OCI-LY3 (cell line): ENCODE data around the gene PNMA6F.

Experiments used
- H2AFZ ChIP-seq: fragments of 200-600, 300-600 bp; shearing (Covaris generic); 2 replicates; pipeline ENCODE4 v1.6.0; 2014; ENCODE audit warnings: antibody characterized with exemption, low read depth, low read length
- H3K27ac ChIP-seq: fragments of 200-600, 300-600 bp; sonication (generic); 2 replicates; pipeline ENCODE4 v1.5.1; 2014; ENCODE audit warnings: mild to moderate bottlenecking, low read length, moderate library complexity, mixed read lengths
- H3K27me3 ChIP-seq: fragments of 200-600, 300-600 bp; sonication (generic); 2 replicates; pipeline ENCODE4 v1.6.1; 2014; ENCODE audit warnings: low read depth, low read length, mixed read lengths
- H3K36me3 ChIP-seq: fragments of 200-600, 300-600 bp; sonication (generic); replicated peaks from 2 replicates; pipeline ENCODE3; 2014; ENCODE audit warnings: low read depth, low read length, mixed read lengths
- H3K4me1 ChIP-seq: fragments of 300-600, 200-600 bp; sonication (generic); 2 replicates; pipeline ENCODE4 v1.6.1; 2014; ENCODE audit warnings: low read length, mixed read lengths
- H3K4me2 ChIP-seq: fragments of 200-600, 300-600 bp; sonication (generic); 2 replicates; pipeline ENCODE4 v1.6.1; 2014; ENCODE audit warnings: low read length, mixed read lengths
- H3K4me3 ChIP-seq: fragments of 300-600, 200-600 bp; sonication (generic); 2 replicates; pipeline ENCODE4 v1.5.1; 2014; ENCODE audit warnings: antibody characterized with exemption, mild to moderate bottlenecking, low read length, moderate library complexity
- H3K79me2 ChIP-seq: fragments of 300-600, 200-600 bp; shearing (Covaris generic); 2 replicates; pipeline ENCODE4 v1.6.1; 2014; ENCODE audit warnings: mild to moderate bottlenecking, low read length, mixed read lengths
- H3K9ac ChIP-seq: fragments of 300-600, 200-600 bp; shearing (Covaris generic); 2 replicates; pipeline ENCODE4 v1.6.0; 2014; ENCODE audit warnings: mild to moderate bottlenecking, low read length, moderate library complexity
- H3K9me3 ChIP-seq: fragments of 200-600, 300-600 bp; shearing (Covaris generic); 2 replicates; pipeline ENCODE4 v1.6.1; 2014; ENCODE audit warnings: low read length, mixed read lengths; ENCODE audit not compliant: insufficient read depth
- H4K20me1 ChIP-seq: fragments of 200-600, 300-600 bp; sonication (generic); 2 replicates; pipeline ENCODE4 v1.6.1; 2016; ENCODE audit warnings: low read length, mixed read lengths; ENCODE audit not compliant: insufficient read depth
- EZH2phosphoT487 ChIP-seq: fragments of 200-600 bp; shearing (Covaris generic); IDR thresholded peaks from 2 replicates; pipeline ENCODE4 v1.6.1; 2018; ENCODE audit warnings: antibody characterized with exemption, mixed run types, low read depth
- TF ChIP-seq, protein P1 (sequence below): fragments of 200-600, 300-600 bp; sonication (generic); IDR thresholded peaks from 2 replicates; pipeline ENCODE4 v1.5.1; 2014; ENCODE audit warnings: antibody characterized with exemption, low read length, low read depth

Gene PNMA6F

DNA sequence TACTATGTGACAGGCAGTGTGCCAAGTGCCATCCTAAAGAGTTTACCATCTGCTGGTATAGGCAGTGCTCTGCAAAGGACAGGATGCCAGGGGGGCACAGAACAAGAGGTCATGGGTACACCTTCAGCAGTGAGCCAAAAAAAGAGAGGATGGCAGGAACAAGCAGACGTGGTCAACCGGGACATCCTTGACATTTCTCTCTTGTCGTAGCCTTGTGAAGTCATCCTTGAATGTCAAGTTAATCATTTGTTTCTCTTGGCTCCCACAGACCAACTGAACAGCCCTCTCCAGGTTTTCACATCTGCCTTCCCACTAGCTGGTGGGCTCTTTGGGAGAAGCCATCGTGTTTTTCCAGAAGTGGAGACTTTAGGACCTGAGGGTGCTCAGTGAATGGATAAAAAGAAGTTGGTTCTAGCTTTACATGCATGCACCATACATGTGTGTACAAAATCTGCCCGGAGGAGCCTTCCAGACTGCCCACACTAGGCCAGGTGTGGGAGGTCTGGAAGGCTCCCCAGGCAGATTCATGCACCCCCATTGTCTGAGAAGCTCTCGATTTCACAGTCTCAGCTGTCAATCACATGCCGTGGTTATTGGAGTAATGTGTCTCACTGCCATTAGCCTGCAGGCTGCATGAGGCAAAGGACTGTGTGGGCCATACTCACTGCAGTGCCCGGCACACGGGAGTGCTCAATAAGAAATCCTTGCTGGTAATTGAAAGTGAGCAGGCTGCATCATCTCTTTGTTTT, 16.4 kb downstream of the PNMA6F start:
- Histone ChIP-seq H2AFZ (no peak overlapping the region), H3K9ac (no peak overlapping the region), H3K4me3 (no peak overlapping the region), H3K4me1 (no peaks in the 10 kb centered on the region), H4K20me1 (no peaks in the 10 kb centered on the region), H3K79me2 (no peaks in the 10 kb centered on the region), H3K36me3 (no peaks in the 10 kb centered on the region), H3K9me3 (no peaks in the 10 kb centered on the region), H3K27ac (no peak overlapping the region), H3K4me2 (no peak overlapping the region), H3K27me3 (peaks cover 8% of the 10 kb centered on the region)
- TF ChIP-seq, protein P1, sequence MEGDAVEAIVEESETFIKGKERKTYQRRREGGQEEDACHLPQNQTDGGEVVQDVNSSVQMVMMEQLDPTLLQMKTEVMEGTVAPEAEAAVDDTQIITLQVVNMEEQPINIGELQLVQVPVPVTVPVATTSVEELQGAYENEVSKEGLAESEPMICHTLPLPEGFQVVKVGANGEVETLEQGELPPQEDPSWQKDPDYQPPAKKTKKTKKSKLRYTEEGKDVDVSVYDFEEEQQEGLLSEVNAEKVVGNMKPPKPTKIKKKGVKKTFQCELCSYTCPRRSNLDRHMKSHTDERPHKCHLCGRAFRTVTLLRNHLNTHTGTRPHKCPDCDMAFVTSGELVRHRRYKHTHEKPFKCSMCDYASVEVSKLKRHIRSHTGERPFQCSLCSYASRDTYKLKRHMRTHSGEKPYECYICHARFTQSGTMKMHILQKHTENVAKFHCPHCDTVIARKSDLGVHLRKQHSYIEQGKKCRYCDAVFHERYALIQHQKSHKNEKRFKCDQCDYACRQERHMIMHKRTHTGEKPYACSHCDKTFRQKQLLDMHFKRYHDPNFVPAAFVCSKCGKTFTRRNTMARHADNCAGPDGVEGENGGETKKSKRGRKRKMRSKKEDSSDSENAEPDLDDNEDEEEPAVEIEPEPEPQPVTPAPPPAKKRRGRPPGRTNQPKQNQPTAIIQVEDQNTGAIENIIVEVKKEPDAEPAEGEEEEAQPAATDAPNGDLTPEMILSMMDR: no peak
- no peak for TF ChIP-seq EZH2phosphoT487

GRCh38 chrX:153303276-153304262, 18.0 kb downstream of the PNMA6F start:
- Histone ChIP-seq H4K20me1 (no peaks in the 10 kb centered on the region), H3K79me2 (no peaks in the 10 kb centered on the region), H3K9ac (no peak overlapping the region), H3K9me3 (no peaks in the 10 kb centered on the region), H3K36me3 (no peaks in the 10 kb centered on the region), H2AFZ (no peak overlapping the region), H3K27ac (no peak overlapping the region), H3K27me3 (peaks cover 8% of the 10 kb centered on the region; the same call in 1 of the 2 replicates), H3K4me2 (no peak overlapping the region), H3K4me3 (no peak overlapping the region), H3K4me1 (no peaks in the 10 kb centered on the region)
- TF ChIP-seq, protein P1: no peak
- TF ChIP-seq EZH2phosphoT487: no peak

- Histone ChIP-seq H3K4me2 (no peak overlapping the region), H3K9ac (no peak overlapping the region), H3K79me2 (no peaks in the 10 kb centered on the region), H3K4me3 (no peak overlapping the region), H3K36me3 (no peaks in the 10 kb centered on the region), H3K9me3 (no peaks in the 10 kb centered on the region), H3K4me1 (no peaks in the 10 kb centered on the region), H3K27ac (no peak overlapping the region), H3K27me3 (peaks cover 8% of the 10 kb centered on the region; the same call in 1 of the 2 replicates), H2AFZ (no peak overlapping the region), H4K20me1 (no peaks in the 10 kb centered on the region)
- TF ChIP-seq, protein P1: no peak
- no peak for TF ChIP-seq EZH2phosphoT487
These were observed 18.8 kb downstream of the PNMA6F start for GRCh38 chrX:153302796-153303195.

DNA sequence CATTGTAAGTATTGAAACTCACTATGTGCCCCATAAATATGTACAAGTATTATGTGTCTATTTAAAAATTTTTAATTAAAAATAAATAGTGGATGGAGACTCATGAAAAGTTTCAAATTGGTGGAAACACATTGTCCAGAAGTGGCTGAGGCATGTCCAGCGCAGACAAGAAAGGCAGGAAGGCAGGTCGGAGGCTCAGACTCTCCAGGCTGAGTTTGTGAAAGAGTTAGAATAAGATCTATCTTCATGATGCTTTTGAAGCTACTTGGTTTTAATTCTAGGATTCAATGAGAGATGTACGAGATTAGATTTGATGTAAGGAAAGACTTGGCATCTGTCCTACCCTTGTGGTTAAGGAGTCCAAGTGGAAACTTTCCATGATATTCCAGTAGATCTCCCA, 19.8 kb downstream of the PNMA6F start:
- Histone ChIP-seq H3K9ac (no peak overlapping the region), H3K36me3 (no peaks in the 10 kb centered on the region), H4K20me1 (no peaks in the 10 kb centered on the region), H3K27ac (no peak overlapping the region), H3K27me3 (peaks cover 8% of the 10 kb centered on the region; the same call in 1 of the 2 replicates), H3K9me3 (no peaks in the 10 kb centered on the region), H3K4me1 (no peaks in the 10 kb centered on the region), H2AFZ (no peak overlapping the region), H3K4me3 (no peak overlapping the region), H3K4me2 (no peak overlapping the region), H3K79me2 (no peaks in the 10 kb centered on the region)
- TF ChIP-seq, protein P1: no peak
- TF ChIP-seq EZH2phosphoT487: no peak
